ENCODE results near the gene BRAF.
"Not testable (repeated sequence)": the region's sequence is repeated elsewhere in the genome, so short reads cannot be mapped to it uniquely, and the experiment has no call there.

DNA sequence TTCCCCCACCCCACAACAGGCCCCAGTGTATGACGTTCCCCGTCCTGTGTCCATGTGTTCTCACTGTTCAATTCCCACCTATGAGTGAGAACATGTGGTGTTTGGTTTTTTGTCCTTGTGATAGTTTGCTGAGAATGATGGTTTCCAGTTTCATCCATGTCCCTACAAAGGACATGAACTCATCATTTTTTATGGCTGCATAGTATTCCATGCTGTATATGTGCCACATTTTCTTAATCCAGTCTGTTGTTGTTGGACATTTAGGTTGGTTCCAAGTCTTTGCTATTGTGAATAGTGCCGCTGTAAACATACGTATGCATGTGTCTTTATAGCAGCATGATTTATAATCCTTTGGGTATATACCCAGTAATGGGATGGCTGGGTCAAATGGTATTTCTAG lies 216.0 kb downstream of the BRAF start:
- not testable (repeated sequence) for TF ChIP-seq POLR2A (IDR thresholded peaks at IDR 0.05; ENCODE audit: low read length); GATA1 (IDR thresholded peaks at IDR 0.05; ENCODE audit: low read depth, low read length)

All from erythroblast (primary cell).